ENCODE results near the gene TIGD2.

The TIGD2 gene

GRCh38 chr4:89110986-89111832 is at the start of gene TIGD2:
Gene TIGD2 (plus strand): TSS chr4:89111533. CDS start chr4:89112975, 1,442 bp downstream.
- Mint-ChIP-seq H3K27ac (peak within 1 kb of the TSS; percentile 47), H3K27me3 (peaks cover 21% of the 10 kb centered on the region), H3K4me1 (peaks cover 30% of the 10 kb centered on the region), H3K4me3 (peak within 1 kb of the TSS; percentile 76), H3K36me3 (ENCODE audit: low read depth) (peaks cover 20% of the 10 kb centered on the region), H3K9me3 (peaks cover 31% of the 10 kb centered on the region)
- peak; percentile 86 for DNase-seq
- peak; percentile 89 for ATAC-seq

GRCh38 chr4:89064848-89065247 is 46.5 kb upstream of the TIGD2 start:
- peaks cover 2% of the 10 kb centered on the region for H3K36me3 Mint-ChIP-seq (ENCODE audit: low read depth)
- no peak overlapping the region for H3K4me3 Mint-ChIP-seq
- ATAC-seq = no peak
- H3K9me3 Mint-ChIP-seq = peaks cover 7% of the 10 kb centered on the region
- H3K27ac Mint-ChIP-seq = no peak overlapping the region
- H3K4me1 Mint-ChIP-seq = peaks cover 4% of the 10 kb centered on the region
- H3K27me3 Mint-ChIP-seq = peaks cover 3% of the 10 kb centered on the region
- DNase-seq = no peak

GRCh38 chr4:89067417-89067816 is 43.9 kb upstream of the TIGD2 start:
- Mint-ChIP-seq H3K36me3 (ENCODE audit: low read depth) (peaks cover 2% of the 10 kb centered on the region), H3K4me1 (peaks cover 4% of the 10 kb centered on the region), H3K9me3 (no peaks in the 10 kb centered on the region), H3K27me3 (peaks cover 3% of the 10 kb centered on the region), H3K4me3 (no peak overlapping the region), H3K27ac (no peak overlapping the region)
- DNase-seq (no peak), ATAC-seq (no peak)

- H3K36me3 Mint-ChIP-seq (ENCODE audit: low read depth) = peaks cover 2% of the 10 kb centered on the region
- no peak overlapping the region for H3K4me3 Mint-ChIP-seq
- H3K9me3 Mint-ChIP-seq = no peaks in the 10 kb centered on the region
- DNase-seq (no peak), ATAC-seq (no peak)
- H3K27me3 Mint-ChIP-seq = peaks cover 3% of the 10 kb centered on the region
- H3K4me1 Mint-ChIP-seq = peaks cover 4% of the 10 kb centered on the region
- no peak overlapping the region for H3K27ac Mint-ChIP-seq
These were observed 41.9 kb upstream of the TIGD2 start for GRCh38 chr4:89069481-89069880.

- Mint-ChIP-seq H3K4me3 (no peak overlapping the region), H3K9me3 (no peaks in the 10 kb centered on the region), H3K27me3 (peaks cover 3% of the 10 kb centered on the region), H3K4me1 (peaks cover 4% of the 10 kb centered on the region), H3K36me3 (ENCODE audit: low read depth) (no peaks in the 10 kb centered on the region), H3K27ac (no peak overlapping the region)
- DNase-seq (no peak), ATAC-seq (no peak)
These were observed 41.3 kb upstream of the TIGD2 start for GRCh38 chr4:89070041-89070440.

- peaks cover 4% of the 10 kb centered on the region for H3K4me1 Mint-ChIP-seq
- no peaks in the 10 kb centered on the region for H3K36me3 Mint-ChIP-seq (ENCODE audit: low read depth)
- H3K9me3 Mint-ChIP-seq = no peaks in the 10 kb centered on the region
These were observed 40.0 kb upstream of the TIGD2 start for GRCh38 chr4:89071311-89071710.

GRCh38 chr4:89072921-89073320 is 38.4 kb upstream of the TIGD2 start:
- Mint-ChIP-seq H3K4me1 (peaks cover 4% of the 10 kb centered on the region), H3K27ac (no peak overlapping the region), H3K9me3 (peaks cover 16% of the 10 kb centered on the region), H3K36me3 (ENCODE audit: low read depth) (no peaks in the 10 kb centered on the region), H3K27me3 (peaks cover 6% of the 10 kb centered on the region), H3K4me3 (no peak overlapping the region)
- DNase-seq = no peak
- no peak for ATAC-seq

More at GRCh38 chr4:89071311-89071710, 40.0 kb upstream of the TIGD2 start:
- ATAC-seq (no peak), DNase-seq (no peak)
- no peak overlapping the region for H3K27ac Mint-ChIP-seq
- H3K27me3 Mint-ChIP-seq = peaks cover 3% of the 10 kb centered on the region
- no peak overlapping the region for H3K4me3 Mint-ChIP-seq

- H3K4me3 Mint-ChIP-seq = no peak overlapping the region
- no peak overlapping the region for H3K27ac Mint-ChIP-seq
- DNase-seq = no peak
- peaks cover 8% of the 10 kb centered on the region for H3K27me3 Mint-ChIP-seq
- ATAC-seq = no peak
- H3K9me3 Mint-ChIP-seq = peaks cover 33% of the 10 kb centered on the region
- H3K36me3 Mint-ChIP-seq (ENCODE audit: low read depth) = no peaks in the 10 kb centered on the region
- H3K4me1 Mint-ChIP-seq = peaks cover 16% of the 10 kb centered on the region
These were observed 33.6 kb upstream of the TIGD2 start for GRCh38 chr4:89077761-89078160.

GRCh38 chr4:89078300-89078699 is 33.0 kb upstream of the TIGD2 start:
- ATAC-seq (no peak), DNase-seq (no peak)
- Mint-ChIP-seq H3K4me1 (peaks cover 16% of the 10 kb centered on the region), H3K4me3 (no peak overlapping the region), H3K36me3 (ENCODE audit: low read depth) (no peaks in the 10 kb centered on the region), H3K27ac (no peak overlapping the region), H3K9me3 (peaks cover 36% of the 10 kb centered on the region), H3K27me3 (peaks cover 8% of the 10 kb centered on the region)

- DNase-seq = no peak
- peaks cover 26% of the 10 kb centered on the region for H3K4me1 Mint-ChIP-seq
- no peaks in the 10 kb centered on the region for H3K9me3 Mint-ChIP-seq
- no peak overlapping the region for H3K27ac Mint-ChIP-seq
- H3K36me3 Mint-ChIP-seq (ENCODE audit: low read depth) = no peaks in the 10 kb centered on the region
- no peak overlapping the region for H3K4me3 Mint-ChIP-seq
- peak; percentile 26 for ATAC-seq
- peaks cover 3% of the 10 kb centered on the region for H3K27me3 Mint-ChIP-seq
These were observed 12.3 kb upstream of the TIGD2 start for GRCh38 chr4:89099034-89099433.

- Mint-ChIP-seq H3K27me3 (peaks cover 3% of the 10 kb centered on the region), H3K27ac (no peak overlapping the region), H3K4me3 (no peak overlapping the region), H3K9me3 (no peaks in the 10 kb centered on the region), H3K4me1 (peaks cover 26% of the 10 kb centered on the region), H3K36me3 (ENCODE audit: low read depth) (no peaks in the 10 kb centered on the region)
- no peak for ATAC-seq
- DNase-seq = no peak
These were observed 11.9 kb upstream of the TIGD2 start for GRCh38 chr4:89099471-89099870.

GRCh38 chr4:89100853-89101252 is 10.5 kb upstream of the TIGD2 start:
- DNase-seq (no peak), ATAC-seq (no peak)
- Mint-ChIP-seq H3K27me3 (peaks cover 3% of the 10 kb centered on the region), H3K4me3 (no peak overlapping the region), H3K4me1 (peaks cover 26% of the 10 kb centered on the region), H3K36me3 (ENCODE audit: low read depth) (no peaks in the 10 kb centered on the region), H3K9me3 (no peaks in the 10 kb centered on the region), H3K27ac (peak overlapping the region; percentile 20)

- H3K4me3 Mint-ChIP-seq = no peak overlapping the region
- no peak for DNase-seq
- ATAC-seq = peak; percentile 83
- no peaks in the 10 kb centered on the region for H3K9me3 Mint-ChIP-seq
- peaks cover 26% of the 10 kb centered on the region for H3K4me1 Mint-ChIP-seq
- no peaks in the 10 kb centered on the region for H3K36me3 Mint-ChIP-seq (ENCODE audit: low read depth)
- peak overlapping the region; percentile 20 for H3K27ac Mint-ChIP-seq
- peaks cover 3% of the 10 kb centered on the region for H3K27me3 Mint-ChIP-seq
These were observed 9.8 kb upstream of the TIGD2 start for GRCh38 chr4:89101256-89102161.

GRCh38 chr4:89105726-89106125 is 5.6 kb upstream of the TIGD2 start:
- Mint-ChIP-seq H3K27me3 (peaks cover 23% of the 10 kb centered on the region), H3K4me3 (no peak overlapping the region), H3K9me3 (no peaks in the 10 kb centered on the region), H3K27ac (no peak overlapping the region), H3K36me3 (ENCODE audit: low read depth) (no peaks in the 10 kb centered on the region), H3K4me1 (peaks cover 23% of the 10 kb centered on the region)
- ATAC-seq (no peak), DNase-seq (no peak)

GRCh38 chr4:89108091-89108490 is 3.2 kb upstream of the TIGD2 start:
- Mint-ChIP-seq H3K27ac (no peak overlapping the region), H3K27me3 (peaks cover 23% of the 10 kb centered on the region), H3K36me3 (ENCODE audit: low read depth) (peaks cover 10% of the 10 kb centered on the region), H3K4me3 (no peak overlapping the region), H3K4me1 (peaks cover 26% of the 10 kb centered on the region), H3K9me3 (peaks cover 8% of the 10 kb centered on the region)
- no peak for ATAC-seq
- no peak for DNase-seq

Data from activated naive CD8-positive, alpha-beta T cell treated with anti-CD3 and anti-CD28 coated beads, Interleukin-2, amount 50 U/mL, for 24 hours (primary cell).